Loucy (cell line): ENCODE data around the gene GRID2.

ENCODE experiments used
- H2AFZ ChIP-seq: fragments of 200-600 bp; sonication (generic); 2 replicates; pipeline ENCODE4 v1.6.0; 2016; ENCODE audit warnings: antibody characterized with exemption, mild to moderate bottlenecking, low read length, moderate library complexity
- H3F3A ChIP-seq: fragments of 200-600 bp; 2 replicates; pipeline ENCODE4 v1.6.0; 2016; ENCODE audit warnings: antibody characterized with exemption, low read depth, mild to moderate bottlenecking
- H3K27me3 ChIP-seq: fragments of 200-600 bp; sonication (generic); 2 replicates; pipeline ENCODE4 v1.6.1; 2014; ENCODE audit warnings: low read length, mild to moderate bottlenecking; ENCODE audit not compliant: insufficient read depth, poor library complexity, severe bottlenecking
- H3K36me3 ChIP-seq: fragments of 200-600 bp; sonication (generic); 2 replicates; pipeline ENCODE4 v1.6.1; 2016; ENCODE audit warnings: low read length; ENCODE audit not compliant: insufficient read depth
- H3K4me1 ChIP-seq: fragments of 200-600 bp; sonication (generic); 2 replicates; pipeline ENCODE4 v1.5.1; 2014; ENCODE audit warnings: low read length, mild to moderate bottlenecking; ENCODE audit not compliant: insufficient read depth, poor library complexity, severe bottlenecking
- H3K4me2 ChIP-seq: fragments of 200-600 bp; sonication (generic); 2 replicates; pipeline ENCODE4 v1.6.0; 2014; ENCODE audit warnings: antibody characterized with exemption, low read length, low read depth, mild to moderate bottlenecking; ENCODE audit not compliant: poor library complexity, severe bottlenecking
- H3K4me3 ChIP-seq: fragments of 200-600 bp; sonication (generic); 2 replicates; pipeline ENCODE4 v1.5.1; 2014; ENCODE audit warnings: low read length, mild to moderate bottlenecking, mixed read lengths; ENCODE audit not compliant: poor library complexity, severe bottlenecking
- H3K79me2 ChIP-seq: fragments of 200-600 bp; sonication (generic); 2 replicates; pipeline ENCODE4 v1.6.1; 2014; ENCODE audit warnings: low read length; ENCODE audit not compliant: insufficient read depth
- H3K9ac ChIP-seq: fragments of 200-600 bp; sonication (generic); 2 replicates; pipeline ENCODE4 v1.6.0; 2014; ENCODE audit warnings: mild to moderate bottlenecking, low read depth, low read length, moderate library complexity; ENCODE audit not compliant: poor library complexity, severe bottlenecking
- H3K9me2 ChIP-seq: fragments of 200-600 bp; sonication (generic); replicated peaks from 2 replicates; pipeline ENCODE4 v1.6.1; 2016; ENCODE audit warnings: low read depth, low read length, mixed read lengths
- H3K9me3 ChIP-seq: fragments of 200-600 bp; sonication (generic); 2 replicates; pipeline ENCODE4 v1.6.1; 2014; ENCODE audit warnings: mild to moderate bottlenecking, antibody characterized with exemption, low read length, low read depth; ENCODE audit not compliant: insufficient read depth
- H4K20me1 ChIP-seq: fragments of 200-600 bp; sonication (generic); 2 replicates; pipeline ENCODE4 v1.6.0; 2014; ENCODE audit warnings: antibody characterized with exemption, low read length, mild to moderate bottlenecking; ENCODE audit not compliant: insufficient read depth, poor library complexity, severe bottlenecking
- EZH2phosphoT487 ChIP-seq: fragments of 200-600 bp; IDR thresholded peaks from 2 replicates; pipeline ENCODE4 v1.6.1; 2018; ENCODE audit warnings: antibody characterized with exemption, mild to moderate bottlenecking, moderate library complexity, borderline replicate concordance
- TF ChIP-seq, protein P1 (sequence below): fragments of 200-600 bp; sonication (generic); conservative IDR thresholded peaks from 2 replicates; pipeline ENCODE4 v1.5.1; 2014; ENCODE audit warnings: mild to moderate bottlenecking, antibody characterized with exemption, low read length

Gene GRID2

DNA sequence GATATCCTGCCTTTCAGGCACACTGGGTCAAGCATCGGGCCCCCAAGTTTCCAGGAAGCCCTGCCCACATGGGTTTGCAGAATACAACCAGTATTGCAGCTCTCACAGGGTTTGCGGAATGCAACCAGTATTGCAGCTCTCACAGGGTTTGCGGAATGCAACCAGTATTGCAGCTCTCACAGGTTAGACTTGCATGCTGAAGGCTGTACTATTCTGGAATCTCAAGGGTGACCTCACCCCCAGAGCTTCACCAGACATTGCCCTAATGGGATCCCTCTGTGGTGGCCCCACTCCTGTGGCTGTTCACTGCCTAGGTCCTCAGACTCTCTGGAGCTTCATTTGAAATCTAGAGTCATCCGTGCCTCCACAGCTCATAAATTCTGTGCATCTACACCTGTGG, 884.1 kb downstream of the GRID2 start:
- Histone ChIP-seq H3K4me2 (no peak overlapping the region), H3K36me3 (no peaks in the 10 kb centered on the region), H2AFZ (no peak overlapping the region), H3K27me3 (no peaks in the 10 kb centered on the region), H3K9ac (no peak overlapping the region), H3F3A (no peaks in the 10 kb centered on the region), H4K20me1 (no peaks in the 10 kb centered on the region), H3K9me3 (no peaks in the 10 kb centered on the region), H3K9me2 (no peaks in the 10 kb centered on the region), H3K4me3 (no peak overlapping the region), H3K79me2 (no peaks in the 10 kb centered on the region), H3K4me1 (no peaks in the 10 kb centered on the region)
- no peak for TF ChIP-seq EZH2phosphoT487
- TF ChIP-seq, protein P1, sequence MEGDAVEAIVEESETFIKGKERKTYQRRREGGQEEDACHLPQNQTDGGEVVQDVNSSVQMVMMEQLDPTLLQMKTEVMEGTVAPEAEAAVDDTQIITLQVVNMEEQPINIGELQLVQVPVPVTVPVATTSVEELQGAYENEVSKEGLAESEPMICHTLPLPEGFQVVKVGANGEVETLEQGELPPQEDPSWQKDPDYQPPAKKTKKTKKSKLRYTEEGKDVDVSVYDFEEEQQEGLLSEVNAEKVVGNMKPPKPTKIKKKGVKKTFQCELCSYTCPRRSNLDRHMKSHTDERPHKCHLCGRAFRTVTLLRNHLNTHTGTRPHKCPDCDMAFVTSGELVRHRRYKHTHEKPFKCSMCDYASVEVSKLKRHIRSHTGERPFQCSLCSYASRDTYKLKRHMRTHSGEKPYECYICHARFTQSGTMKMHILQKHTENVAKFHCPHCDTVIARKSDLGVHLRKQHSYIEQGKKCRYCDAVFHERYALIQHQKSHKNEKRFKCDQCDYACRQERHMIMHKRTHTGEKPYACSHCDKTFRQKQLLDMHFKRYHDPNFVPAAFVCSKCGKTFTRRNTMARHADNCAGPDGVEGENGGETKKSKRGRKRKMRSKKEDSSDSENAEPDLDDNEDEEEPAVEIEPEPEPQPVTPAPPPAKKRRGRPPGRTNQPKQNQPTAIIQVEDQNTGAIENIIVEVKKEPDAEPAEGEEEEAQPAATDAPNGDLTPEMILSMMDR = no peak

DNA sequence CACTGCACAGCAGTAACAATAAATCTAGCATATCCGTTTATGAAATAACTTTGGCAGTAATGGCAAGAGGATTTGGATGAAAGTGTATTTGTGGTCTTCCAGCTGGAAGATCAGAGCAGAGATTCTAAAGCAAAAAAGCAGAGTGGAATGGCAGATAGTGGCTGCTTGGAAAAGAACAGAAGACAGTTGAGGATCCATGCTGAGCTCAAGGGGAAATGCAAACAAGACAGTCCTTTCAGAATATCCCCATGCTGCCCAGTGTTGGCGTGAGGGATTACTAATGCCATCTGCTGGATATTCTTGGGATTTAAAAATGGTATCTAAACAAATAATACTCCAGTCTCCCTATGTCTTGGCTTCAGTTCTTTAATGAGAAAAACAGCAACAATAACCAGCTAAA, 895.7 kb downstream of the GRID2 start:
- Histone ChIP-seq H2AFZ (0 out of 2 replicates have a peak overlapping the region, but pooled peaks have one; percentile 17), H3K9me3 (no peaks in the 10 kb centered on the region), H3K27me3 (no peaks in the 10 kb centered on the region), H3K79me2 (no peaks in the 10 kb centered on the region), H3K4me3 (no peak overlapping the region), H3K4me2 (no peak overlapping the region), H4K20me1 (no peaks in the 10 kb centered on the region), H3K9me2 (no peaks in the 10 kb centered on the region), H3K36me3 (no peaks in the 10 kb centered on the region), H3F3A (no peaks in the 10 kb centered on the region), H3K9ac (no peak overlapping the region), H3K4me1 (no peaks in the 10 kb centered on the region)
- TF ChIP-seq EZH2phosphoT487 = no peak
- TF ChIP-seq, protein P1 = peak; percentile 64

DNA sequence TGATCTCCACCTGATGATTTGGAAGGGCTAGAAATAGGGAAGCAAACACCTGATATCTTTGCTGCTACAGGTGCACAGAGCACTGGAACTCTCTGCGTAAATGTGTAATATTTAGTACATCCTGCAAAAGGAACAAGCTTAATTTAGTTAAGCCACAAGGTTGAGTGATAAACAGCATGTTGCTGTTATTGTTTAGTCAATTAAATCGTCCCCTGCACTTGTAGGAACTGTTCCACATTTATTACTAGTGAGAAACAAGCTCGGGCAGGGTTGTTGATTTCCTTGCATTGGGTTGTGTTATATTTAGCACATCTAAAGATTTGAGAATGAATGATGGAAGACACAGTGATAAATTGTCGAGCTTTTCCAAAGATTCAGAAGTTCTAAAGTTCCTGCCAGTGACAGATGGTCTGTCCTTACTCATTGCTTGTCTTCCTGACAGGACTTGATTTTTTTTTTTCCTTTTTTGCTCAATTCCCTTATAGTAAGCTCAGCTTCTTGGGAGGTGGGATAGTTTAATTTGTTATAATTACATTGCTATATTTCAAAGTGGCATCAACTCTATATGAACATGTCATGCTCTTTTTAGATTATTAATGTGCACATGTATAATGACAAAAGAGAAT, 897.8 kb downstream of the GRID2 start:
- H3K4me1 ChIP-seq = no peaks in the 10 kb centered on the region
- H3K4me3 ChIP-seq = no peak overlapping the region
- no peaks in the 10 kb centered on the region for H3K9me2 ChIP-seq
- H3K27me3 ChIP-seq = no peaks in the 10 kb centered on the region
- no peaks in the 10 kb centered on the region for H3K9me3 ChIP-seq
- no peaks in the 10 kb centered on the region for H3K36me3 ChIP-seq
- no peaks in the 10 kb centered on the region for H3F3A ChIP-seq
- H3K9ac ChIP-seq = no peak overlapping the region
- H3K79me2 ChIP-seq = no peaks in the 10 kb centered on the region
- TF ChIP-seq, protein P1 = no peak
- no peak for TF ChIP-seq EZH2phosphoT487
- no peak overlapping the region for H3K4me2 ChIP-seq
- H2AFZ ChIP-seq = no peak overlapping the region
- no peaks in the 10 kb centered on the region for H4K20me1 ChIP-seq
